A549 (cell line): ENCODE data around the gene NFATC2. TPM values are rescaled to one million over a fixed set of nuclear protein-coding genes. Genes with fewer than 3 reads are reported as not detected.

Experiments
- ATAC-seq, 2 experiments: fragments of 200-7000 bp in 1 of 2; fragments of >200 bp in 1 of 2; cut with Nextera tagmentation in 1 of 2; cut with Tn5 transposase in 1 of 2; 3 replicates each; pipeline versions ENCODE4 v1.8.0 to v1.9.1; 2018 to 2020; ENCODE audit warnings: mild to moderate bottlenecking in 1 of 2, moderate library complexity in 1 of 2
- CTCF ChIA-PET: fragments of 300-600 bp; sonication (Branson Sonifier 250); formaldehyde crosslinking; extraction: SDS; loops from one replicate; lab custom pipeline; 2021; ENCODE audit warnings: antibody characterized with exemption, inconsistent platforms; lab: Yijun Ruan, JAX
- POLR2A ChIA-PET: fragments of 350-600 bp; formaldehyde crosslinking; extraction: SDS; loops from one replicate; lab custom pipeline; 2021; ENCODE audit warnings: antibody characterized with exemption, inconsistent platforms; lab: Yijun Ruan, JAX
- DNase-seq, 2 experiments: peaks; one replicate each; pipeline versions ENCODE4 v3.0.0 to v3.0.0-alpha.2; 2011 to 2016; ENCODE audit warnings: low read depth in 1 of 2, low spot score in 1 of 2
- FAIRE-seq: peaks from 2 replicates; lab custom pipeline; 2011; peaks lifted over from hg19 to GRCh38; lab: Jason Lieb, UNC
- H3K27ac ChIP-seq, 2 experiments: fragments of >200 bp; sonication (Bioruptor Twin); formaldehyde crosslinking; 3 replicates each; pipeline ENCODE4 v1.5.1; 2016 to 2017
- H3K4me1 ChIP-seq: fragments of >200 bp; sonication (Bioruptor Twin); formaldehyde crosslinking; 3 replicates; pipeline ENCODE4 v1.6.1; 2016
- H3K4me2 ChIP-seq: fragments of >200 bp; sonication (Bioruptor Twin); formaldehyde crosslinking; 3 replicates; pipeline ENCODE4 v1.6.1; 2016
- H3K4me3 ChIP-seq: fragments of >200 bp; sonication (Bioruptor Twin); formaldehyde crosslinking; 3 replicates; pipeline ENCODE4 v1.5.1; 2016
- H3K9me3 ChIP-seq: fragments of >200 bp; sonication (Bioruptor Twin); formaldehyde crosslinking; 3 replicates; pipeline ENCODE4 v1.6.1; 2016
- CBX2 ChIP-seq: fragments of 200-600 bp; sonication (generic); IDR thresholded peaks from 2 replicates; pipeline ENCODE4 v1.6.1; 2016; ENCODE audit warnings: low read depth, mild to moderate bottlenecking, borderline replicate concordance
- CHD2 ChIP-seq: fragments of 150-350 bp; IDR thresholded peaks from 2 replicates; pipeline ENCODE4 v1.6.1; 2014; ENCODE audit warnings: low read length; ENCODE audit not compliant: partially characterized antibody
- EHF ChIP-seq: fragments of 250-450 bp; sonication (Bioruptor Pico); IDR thresholded peaks from 2 replicates; pipeline ENCODE4 v1.5.0; 2020; ENCODE audit warnings: mild to moderate bottlenecking
- EP300 ChIP-seq, 2 experiments: fragments of >200 bp; sonication (Bioruptor Twin); formaldehyde crosslinking; IDR thresholded peaks; 2 replicates in 1 of 2; 3 replicates in 1 of 2; pipeline ENCODE4 v1.6.1; 2016 to 2017
- FOSB ChIP-seq: fragments of 250-450 bp; sonication (Bioruptor Pico); IDR thresholded peaks from 2 replicates; pipeline ENCODE4 v1.5.0; 2020; ENCODE audit warnings: mild to moderate bottlenecking, moderate library complexity
- FOSL2 ChIP-seq, 2 experiments: fragments of 450-650 bp in 1 of 2; fragments of >200 bp in 1 of 2; sonication (Bioruptor Twin) in 1 of 2; formaldehyde crosslinking; IDR thresholded peaks; 2 replicates each; pipeline versions ENCODE4 v1.5.0 to v1.6.1; 2016 to 2020; ENCODE audit warnings: mild to moderate bottlenecking in 1 of 2, moderate library complexity in 1 of 2
- HOXA7 ChIP-seq: fragments of 250-450 bp; sonication (Bioruptor Pico); IDR thresholded peaks from 2 replicates; pipeline ENCODE4 v1.5.0; 2020; ENCODE audit warnings: mild to moderate bottlenecking, moderate library complexity
- JUN ChIP-seq, 2 experiments: fragments of >200 bp; sonication (Bioruptor Twin); formaldehyde crosslinking; IDR thresholded peaks; 2 replicates in 1 of 2; 3 replicates in 1 of 2; pipeline ENCODE4 v1.6.1; 2016 to 2017
- KDM1A ChIP-seq: fragments of 200-600 bp; sonication (generic); IDR thresholded peaks from 2 replicates; pipeline ENCODE4 v1.6.1; 2016; ENCODE audit warnings: low read depth, mild to moderate bottlenecking
- KDM5A ChIP-seq: fragments of 200-600 bp; sonication (generic); IDR thresholded peaks from 2 replicates; pipeline ENCODE4 v1.6.1; 2016; ENCODE audit warnings: antibody characterized with exemption, mild to moderate bottlenecking
- MAFK ChIP-seq: fragments of 450-650 bp; IDR thresholded peaks from 2 replicates; pipeline ENCODE4 v1.6.1; 2014; ENCODE audit not compliant: partially characterized antibody
- MAX ChIP-seq: IDR thresholded peaks from 2 replicates; pipeline ENCODE4 v1.6.1; 2012
- MAZ ChIP-seq: fragments of 150-350 bp; IDR thresholded peaks from 2 replicates; pipeline ENCODE4 v1.6.1; 2014; ENCODE audit warnings: antibody characterized with exemption, low read depth, low read length, borderline replicate concordance
- PBX3 ChIP-seq: IDR thresholded peaks from 2 replicates; pipeline ENCODE4 v1.6.1; 2012
- PHF8 ChIP-seq: fragments of 200-600 bp; sonication (generic); IDR thresholded peaks from 2 replicates; pipeline ENCODE4 v1.6.1; 2016; ENCODE audit warnings: low read depth, mild to moderate bottlenecking, antibody characterized with exemption, moderate library complexity, borderline replicate concordance
- POLR2A ChIP-seq: IDR thresholded peaks from 2 replicates; pipeline ENCODE4 v1.6.1; 2012; ENCODE audit warnings: mild to moderate bottlenecking, low read length
- RARB ChIP-seq: fragments of 250-450 bp; sonication (Bioruptor Pico); IDR thresholded peaks from 2 replicates; pipeline ENCODE4 v1.8.0; 2021; ENCODE audit warnings: mild to moderate bottlenecking, moderate library complexity
- RCOR1 ChIP-seq: fragments of 150-350 bp; IDR thresholded peaks from 2 replicates; pipeline ENCODE4 v1.6.1; 2014; ENCODE audit warnings: antibody characterized with exemption, low read length, low read depth
- RNF2 ChIP-seq: fragments of 200-600 bp; sonication (generic); IDR thresholded peaks from 2 replicates; pipeline ENCODE4 v1.6.1; 2016; ENCODE audit warnings: low read depth, mild to moderate bottlenecking, antibody characterized with exemption, moderate library complexity, borderline replicate concordance
- SREBF2 ChIP-seq: fragments of 450-650 bp; IDR thresholded peaks from 2 replicates; pipeline ENCODE4 v1.6.1; 2014; ENCODE audit warnings: mild to moderate bottlenecking, moderate library complexity
- ZSCAN20 ChIP-seq: fragments of 250-450 bp; sonication (Bioruptor Pico); IDR thresholded peaks from 2 replicates; pipeline ENCODE4 v1.8.0; 2022; ENCODE audit warnings: mild to moderate bottlenecking, moderate library complexity
- WGBS: methylation state at CpG from one replicate; pipeline ENCODE4 v1.1.6; 2017; ENCODE audit errors: missing lambda C conversion rate; 5-methylcytosine and 5-hydroxymethylcytosine counted together
- polyA plus RNA-seq, 4 experiments: library from polyadenylated mRNA; depleted of rRNA in 3 of 4; stranded (reverse); fragments of >200 nt; fragmentation: RNase III in 1 of 4; extraction: RNeasy Plus Mini Kit Qiagen cat#74134 plus additional on column Dnase treatment in 1 of 4; gene quantifications; 2 replicates in 3 of 4; 3 replicates in 1 of 4; pipeline ENCODE4 v1.2.3, GENCODE V29; 2011 to 2017
- TF ChIP-seq, protein P1 (sequence below): fragments of 150-350 bp; IDR thresholded peaks from 2 replicates; pipeline ENCODE4 v1.6.1; 2014; ENCODE audit warnings: low read depth, mild to moderate bottlenecking, low read length
- TF ChIP-seq, protein P2 (sequence below): fragments of >200 bp; sonication (Bioruptor Twin); formaldehyde crosslinking; IDR thresholded peaks from 3 replicates; pipeline ENCODE4 v1.5.1; 2016
- TF ChIP-seq, protein P3 (sequence below): fragments of 250-450 bp; sonication (Bioruptor Pico); IDR thresholded peaks from 2 replicates; pipeline ENCODE4 v1.5.0; 2020; ENCODE audit warnings: low read depth, mild to moderate bottlenecking, moderate library complexity

The NFATC2 gene
- polyA plus RNA-seq, 2 of the 4 experiments (the other 2 are of a cell fraction): 0.75 to 1.6 TPM

- POLR2A ChIA-PET: no interaction called here
- no peaks in the 10 kb centered on the region for H3K4me1 ChIP-seq
- FAIRE-seq: no peak
- TF ChIP-seq CHD2 (no peak), MAX (no peak), KDM5A (no peak), PBX3 (no peak), JUN (IDR thresholded peaks at IDR 0.05) (no peak), KDM1A (no peak), MAZ (no peak), RCOR1 (no peak), EHF (CRISPR knock-in tag) (no peak), POLR2A (no peak), RNF2 (no peak)
- TF ChIP-seq, protein P1, sequence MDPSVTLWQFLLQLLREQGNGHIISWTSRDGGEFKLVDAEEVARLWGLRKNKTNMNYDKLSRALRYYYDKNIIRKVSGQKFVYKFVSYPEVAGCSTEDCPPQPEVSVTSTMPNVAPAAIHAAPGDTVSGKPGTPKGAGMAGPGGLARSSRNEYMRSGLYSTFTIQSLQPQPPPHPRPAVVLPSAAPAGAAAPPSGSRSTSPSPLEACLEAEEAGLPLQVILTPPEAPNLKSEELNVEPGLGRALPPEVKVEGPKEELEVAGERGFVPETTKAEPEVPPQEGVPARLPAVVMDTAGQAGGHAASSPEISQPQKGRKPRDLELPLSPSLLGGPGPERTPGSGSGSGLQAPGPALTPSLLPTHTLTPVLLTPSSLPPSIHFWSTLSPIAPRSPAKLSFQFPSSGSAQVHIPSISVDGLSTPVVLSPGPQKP: no peak
- TF ChIP-seq, protein P2, sequence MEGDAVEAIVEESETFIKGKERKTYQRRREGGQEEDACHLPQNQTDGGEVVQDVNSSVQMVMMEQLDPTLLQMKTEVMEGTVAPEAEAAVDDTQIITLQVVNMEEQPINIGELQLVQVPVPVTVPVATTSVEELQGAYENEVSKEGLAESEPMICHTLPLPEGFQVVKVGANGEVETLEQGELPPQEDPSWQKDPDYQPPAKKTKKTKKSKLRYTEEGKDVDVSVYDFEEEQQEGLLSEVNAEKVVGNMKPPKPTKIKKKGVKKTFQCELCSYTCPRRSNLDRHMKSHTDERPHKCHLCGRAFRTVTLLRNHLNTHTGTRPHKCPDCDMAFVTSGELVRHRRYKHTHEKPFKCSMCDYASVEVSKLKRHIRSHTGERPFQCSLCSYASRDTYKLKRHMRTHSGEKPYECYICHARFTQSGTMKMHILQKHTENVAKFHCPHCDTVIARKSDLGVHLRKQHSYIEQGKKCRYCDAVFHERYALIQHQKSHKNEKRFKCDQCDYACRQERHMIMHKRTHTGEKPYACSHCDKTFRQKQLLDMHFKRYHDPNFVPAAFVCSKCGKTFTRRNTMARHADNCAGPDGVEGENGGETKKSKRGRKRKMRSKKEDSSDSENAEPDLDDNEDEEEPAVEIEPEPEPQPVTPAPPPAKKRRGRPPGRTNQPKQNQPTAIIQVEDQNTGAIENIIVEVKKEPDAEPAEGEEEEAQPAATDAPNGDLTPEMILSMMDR: no peak
- TF ChIP-seq, protein P3, sequence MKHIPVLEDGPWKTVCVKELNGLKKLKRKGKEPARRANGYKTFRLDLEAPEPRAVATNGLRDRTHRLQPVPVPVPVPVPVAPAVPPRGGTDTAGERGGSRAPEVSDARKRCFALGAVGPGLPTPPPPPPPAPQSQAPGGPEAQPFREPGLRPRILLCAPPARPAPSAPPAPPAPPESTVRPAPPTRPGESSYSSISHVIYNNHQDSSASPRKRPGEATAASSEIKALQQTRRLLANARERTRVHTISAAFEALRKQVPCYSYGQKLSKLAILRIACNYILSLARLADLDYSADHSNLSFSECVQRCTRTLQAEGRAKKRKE (CRISPR knock-in tag): no peak
- H3K4me2 ChIP-seq: no peak overlapping the region
- CTCF ChIA-PET: interaction anchor here (0.9 to 1.5 kb wide), 4 partner anchors 9 to 164 kb away, joined by 3 to 4 read pairs (median 4); no protein-coding TSS in a partner anchor
- ATAC-seq: no peak
- H3K9me3 ChIP-seq: no peaks in the 10 kb centered on the region
- WGBS: 81% methylated on average over 6 of the region's 6 CpGs
- DNase-seq: no peak
- no peak overlapping the region for H3K27ac ChIP-seq
- no peak overlapping the region for H3K4me3 ChIP-seq
These were observed 143.3 kb downstream of the NFATC2 start for GRCh38 chr20:51399006-51399890.

GRCh38 chr20:51398552-51398951 is 144.0 kb downstream of the NFATC2 start:
- POLR2A ChIA-PET: no interaction called here
- CTCF ChIA-PET: interaction anchor here (1.0 to 1.5 kb wide), 4 partner anchors 9 to 196 kb away, joined by 4 to 6 read pairs (median 4); no protein-coding TSS in a partner anchor

DNA sequence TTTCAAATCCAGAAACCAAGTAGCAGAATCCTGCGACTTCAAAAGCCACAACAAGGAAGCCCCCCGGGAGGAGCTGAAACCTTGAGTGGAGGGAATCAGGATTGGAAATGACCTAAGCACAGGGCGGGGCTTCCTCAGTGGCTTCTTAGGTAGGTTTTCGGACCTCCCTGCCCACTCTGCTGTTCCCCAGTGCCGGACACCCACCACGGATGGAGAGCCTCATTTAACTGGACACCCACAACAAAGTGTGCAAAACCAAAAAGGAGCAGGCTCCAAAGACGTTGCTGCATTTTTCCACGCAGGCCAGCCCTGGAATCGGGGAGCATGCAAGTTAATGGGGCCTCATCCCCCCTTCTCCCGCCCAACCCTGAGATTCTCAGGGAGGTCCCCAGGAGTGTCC is 144.4 kb downstream of the NFATC2 start:
- POLR2A ChIA-PET: no interaction called here
- DNase-seq (no peak), FAIRE-seq (no peak), ATAC-seq (no peak)
- WGBS: 76% methylated on average over 10 of the region's 10 CpGs
- CTCF ChIA-PET: interaction anchor here (1.0 to 1.5 kb wide), 4 partner anchors 9 to 197 kb away, joined by 4 to 6 read pairs (median 4); no protein-coding TSS in a partner anchor
- no peaks in the 10 kb centered on the region for H3K4me1 ChIP-seq
- H3K9me3 ChIP-seq: no peaks in the 10 kb centered on the region
- no peak overlapping the region for H3K4me3 ChIP-seq
- no peak overlapping the region for H3K27ac ChIP-seq
- no peak overlapping the region for H3K4me2 ChIP-seq
- TF ChIP-seq, protein P2: no peak
- TF ChIP-seq RARB (CRISPR knock-in tag): no peak
- TF ChIP-seq, protein P3 (CRISPR knock-in tag): no peak
- no peak for TF ChIP-seq MAFK
- TF ChIP-seq FOSB (CRISPR knock-in tag): no peak
- TF ChIP-seq HOXA7 (CRISPR knock-in tag): no peak
- no peak for TF ChIP-seq JUN (IDR thresholded peaks at IDR 0.05)
- TF ChIP-seq EP300 (IDR thresholded peaks at IDR 0.05): no peak
- TF ChIP-seq ZSCAN20 (CRISPR knock-in tag): no peak
- no peak for TF ChIP-seq PHF8
- TF ChIP-seq SREBF2: no peak
- TF ChIP-seq CBX2: no peak

More at GRCh38 chr20:51398552-51398951, 144.0 kb downstream of the NFATC2 start:
- no peaks in the 10 kb centered on the region for H3K4me1 ChIP-seq
- WGBS: 85% methylated on average over 4 of the region's 4 CpGs
- no peaks in the 10 kb centered on the region for H3K9me3 ChIP-seq
- FAIRE-seq: no peak
- no peak overlapping the region for H3K27ac ChIP-seq
- H3K4me2 ChIP-seq: no peak overlapping the region
- ATAC-seq: no peak
- TF ChIP-seq MAFK (no peak), FOSL2 (IDR thresholded peaks at IDR 0.05) (no peak), FOSL2 (CRISPR knock-in tag; IDR thresholded peaks at IDR 0.05) (no peak), FOSB (CRISPR knock-in tag) (no peak)
- no peak overlapping the region for H3K4me3 ChIP-seq
- DNase-seq: no peak
